Mucosa of rectum (tissue), 2 donors: ENCODE data around the gene RAET1E.
"Not testable (repeated sequence)": the region's sequence is repeated elsewhere in the genome, so short reads cannot be mapped to it uniquely, and the experiment has no call there.

Source experiments
- H3K27ac ChIP-seq, 2 donors: one replicate each; pipeline ENCODE4 v1.7.0; 2013; ENCODE audit warnings: inconsistent platforms in 2 of 2, low read depth in 2 of 2, low read length in 2 of 2
- H3K27me3 ChIP-seq, 2 donors: one replicate each; pipeline ENCODE4 v1.7.0; 2013; ENCODE audit warnings: low read length in 2 of 2; ENCODE audit not compliant: control insufficient read depth in 2 of 2, insufficient read depth in 2 of 2
- H3K36me3 ChIP-seq, 2 donors: one replicate each; pipeline ENCODE4 v1.7.0; 2013; ENCODE audit warnings: low read length in 2 of 2; ENCODE audit not compliant: control insufficient read depth in 2 of 2, insufficient read depth in 2 of 2
- H3K4me1 ChIP-seq, 2 donors: one replicate each; pipeline ENCODE4 v1.7.0; 2013; ENCODE audit warnings: low read length in 2 of 2, mild to moderate bottlenecking in 1 of 2; ENCODE audit not compliant: control insufficient read depth in 2 of 2, insufficient read depth in 2 of 2
- H3K4me3 ChIP-seq, 2 donors: one replicate each; pipeline ENCODE4 v1.7.0; 2013; ENCODE audit warnings: low read length in 2 of 2
- H3K9ac ChIP-seq, 2 donors: one replicate each; pipeline ENCODE4 v1.7.0; 2013; ENCODE audit warnings: low read length in 2 of 2, low read depth in 1 of 2, mild to moderate bottlenecking in 1 of 2
- H3K9me3 ChIP-seq, 2 donors: one replicate each; pipeline ENCODE4 v1.7.0; 2013; ENCODE audit warnings: low read length in 2 of 2; ENCODE audit not compliant: control insufficient read depth in 2 of 2
- donor health status: healthy.
- donor health status: Normal muscosa, but diverticular disease.

RAET1E gene

DNA sequence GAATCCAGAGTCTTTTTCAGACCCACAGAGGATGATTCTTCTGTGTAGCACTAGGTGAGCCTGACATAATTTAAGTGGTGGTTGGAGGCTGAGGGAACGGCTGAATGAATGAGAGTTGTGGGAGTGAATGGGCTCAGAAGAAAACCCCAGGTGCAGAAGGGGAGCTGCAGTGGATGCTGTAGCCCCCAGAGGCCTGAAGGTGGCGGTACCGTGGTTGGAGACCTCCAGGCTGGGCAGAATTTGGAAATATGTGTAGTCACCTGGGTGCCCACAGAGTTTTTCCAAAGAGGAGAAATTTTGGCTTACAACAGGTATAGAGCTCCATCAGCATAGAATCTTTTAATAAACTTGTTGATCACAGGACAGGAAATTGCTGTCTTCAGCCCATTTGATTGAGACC is 31.5 kb upstream of the RAET1E start:
- no peaks in the 10 kb centered on the region for H3K9me3 ChIP-seq
- no peaks in the 10 kb centered on the region for H3K36me3 ChIP-seq
- H3K4me3 ChIP-seq, result no peak overlapping the region
- H3K9ac ChIP-seq, result no peak overlapping the region
- no peak overlapping the region for H3K27ac ChIP-seq
- H3K4me1 ChIP-seq, result peaks cover 5 to 10% of the 10 kb centered on the region in 2 donors
- H3K27me3 ChIP-seq, result peaks cover 34 to 36% of the 10 kb centered on the region in 2 donors

GRCh38 chr6:149927025-149927424 is 29.1 kb upstream of the RAET1E start:
- H3K4me1 ChIP-seq, result peaks cover 15 to 21% of the 10 kb centered on the region in 2 donors
- H3K9ac ChIP-seq, H3K4me3 ChIP-seq, H3K36me3 ChIP-seq, H3K27ac ChIP-seq, H3K9me3 ChIP-seq: not testable (repeated sequence)
- H3K27me3 ChIP-seq, result peaks cover 22 to 30% of the 10 kb centered on the region in 2 donors

DNA sequence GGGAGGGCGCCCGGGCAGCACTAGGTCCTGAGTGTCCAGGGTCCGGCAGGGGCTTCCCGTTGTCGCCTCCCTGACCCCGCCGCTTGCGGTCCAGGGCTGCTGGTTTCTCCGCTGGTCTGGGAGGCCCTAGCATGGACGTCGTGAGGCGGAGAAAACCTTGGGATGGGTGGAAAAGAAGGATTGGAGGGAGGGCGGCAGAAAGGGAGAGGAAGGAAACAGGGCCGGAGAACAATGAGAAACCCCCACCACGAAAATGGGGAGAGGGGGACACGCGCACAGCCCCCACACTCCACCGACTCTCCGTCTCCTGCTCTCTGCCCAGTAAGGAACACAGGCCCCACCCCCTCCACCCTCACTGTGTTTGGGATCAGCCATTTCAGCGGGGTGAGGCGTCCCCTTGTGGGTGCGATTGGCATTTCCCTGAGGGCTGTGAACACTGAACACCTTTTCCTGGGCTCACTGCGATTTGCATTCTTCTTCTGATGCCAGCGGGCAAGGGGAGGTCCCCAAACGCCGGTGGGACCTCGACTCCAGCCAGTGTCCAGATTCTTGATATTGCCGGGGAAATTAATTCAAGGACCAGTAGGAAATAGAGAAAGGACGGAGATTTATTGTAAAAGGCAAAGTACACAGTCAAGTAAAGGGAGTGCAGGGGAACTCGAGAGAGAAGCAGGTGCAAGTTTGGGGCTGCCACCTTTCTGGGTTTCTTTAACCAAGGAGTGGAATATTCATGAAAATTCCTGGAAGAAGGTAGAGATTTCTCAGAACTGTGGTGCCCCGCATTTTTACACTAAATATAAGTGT is 28.3 kb upstream of the RAET1E start:
- H3K9me3 ChIP-seq, result no peaks in the 10 kb centered on the region
- H3K9ac ChIP-seq, result peak overlapping the region; percentile 24 to 72
- H3K4me1 ChIP-seq, result peaks cover 15 to 21% of the 10 kb centered on the region in 2 donors
- peak overlapping the region; percentile 63 to 73 for H3K4me3 ChIP-seq
- peaks cover 19 to 29% of the 10 kb centered on the region in 2 donors for H3K27me3 ChIP-seq
- H3K36me3 ChIP-seq, result no peaks in the 10 kb centered on the region
- H3K27ac ChIP-seq, result no peak overlapping the region

DNA sequence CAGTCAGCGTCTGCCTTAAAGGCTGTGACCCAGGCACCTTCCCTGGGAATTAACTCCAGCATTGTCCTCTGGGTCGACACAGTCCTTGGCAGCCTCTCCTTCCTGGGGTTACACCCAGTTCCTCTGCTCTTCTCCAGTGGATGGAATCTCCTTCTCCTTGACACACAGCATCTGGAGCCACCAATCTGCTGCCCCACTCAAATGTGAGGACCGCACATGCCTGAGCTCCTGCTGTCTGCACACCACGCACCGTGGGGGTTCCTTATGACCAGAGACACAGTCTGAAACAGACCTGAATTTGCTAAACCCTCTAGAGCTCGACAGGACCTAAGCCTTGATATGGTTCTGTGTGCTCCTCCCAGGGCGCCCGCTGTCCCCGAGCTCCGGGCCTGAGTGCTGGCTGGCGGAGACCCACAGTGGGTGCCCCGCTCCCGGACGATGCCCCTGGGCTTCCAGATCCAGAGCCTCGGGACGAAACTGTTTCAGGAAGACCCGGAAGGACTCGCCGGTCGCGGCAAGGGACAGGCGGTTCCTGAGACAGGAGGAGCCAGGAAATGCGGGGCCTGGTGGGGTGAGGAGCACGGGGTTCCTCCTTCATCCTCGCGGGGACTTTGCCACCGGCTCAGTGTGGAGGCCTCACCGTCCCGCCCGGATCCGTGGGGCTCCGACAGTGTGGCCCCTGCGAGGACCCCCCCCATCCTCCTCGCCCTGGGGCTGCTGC is 27.5 kb upstream of the RAET1E start:
- Histone ChIP-seq H3K27me3 (peaks cover 11 to 29% of the 10 kb centered on the region in 2 donors), H3K36me3 (no peaks in the 10 kb centered on the region), H3K9ac (peak overlapping the region in 1 of 2 donors; percentile 72), H3K9me3 (no peaks in the 10 kb centered on the region), H3K27ac (no peak overlapping the region), H3K4me3 (peak overlapping the region; percentile 63 to 73), H3K4me1 (peaks cover 15 to 21% of the 10 kb centered on the region in 2 donors)

DNA sequence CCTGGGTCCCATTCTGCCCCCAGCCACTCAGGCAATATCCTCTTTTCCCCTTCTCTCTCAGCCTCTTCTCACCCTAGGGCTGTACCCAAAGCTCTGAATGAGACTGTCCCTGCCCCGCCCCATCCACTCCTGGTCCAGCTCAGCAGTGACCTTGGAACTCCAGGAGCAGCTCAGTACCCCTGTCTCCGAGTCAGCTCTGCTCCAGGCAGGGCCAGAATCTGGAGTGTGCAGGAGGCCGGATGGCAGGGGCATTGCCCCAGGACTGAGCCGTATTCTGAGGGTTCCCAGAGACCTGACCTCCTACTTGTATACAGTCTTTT is 27.0 kb upstream of the RAET1E start:
- H3K4me3 ChIP-seq, result peak overlapping the region; percentile 63 to 73
- H3K9me3 ChIP-seq, result no peaks in the 10 kb centered on the region
- no peaks in the 10 kb centered on the region for H3K36me3 ChIP-seq
- H3K9ac ChIP-seq, result no peak overlapping the region
- H3K27ac ChIP-seq, result no peak overlapping the region
- peaks cover 15 to 21% of the 10 kb centered on the region in 2 donors for H3K4me1 ChIP-seq
- H3K27me3 ChIP-seq, result peaks cover 11 to 26% of the 10 kb centered on the region in 2 donors

- no peak overlapping the region for H3K4me3 ChIP-seq
- no peaks in the 10 kb centered on the region for H3K36me3 ChIP-seq
- H3K27ac ChIP-seq, result no peak overlapping the region
- no peaks in the 10 kb centered on the region for H3K9me3 ChIP-seq
- H3K4me1 ChIP-seq, result peaks cover 15 to 21% of the 10 kb centered on the region in 2 donors
- peaks cover 6 to 21% of the 10 kb centered on the region in 2 donors for H3K27me3 ChIP-seq
- H3K9ac ChIP-seq, result no peak overlapping the region
Observed at GRCh38 chr6:149924206-149924932, 26.5 kb upstream of the RAET1E start.

- Histone ChIP-seq H3K9ac (peak overlapping the region; percentile 14 to 41), H3K4me1 (peaks cover 15 to 21% of the 10 kb centered on the region in 2 donors), H3K27me3 (peaks cover 0 to 15% of the 10 kb centered on the region in 2 donors), H3K36me3 (no peaks in the 10 kb centered on the region), H3K4me3 (peak overlapping the region; percentile 66 to 74), H3K9me3 (no peaks in the 10 kb centered on the region), H3K27ac (no peak overlapping the region)
Observed at GRCh38 chr6:149923327-149923986, 25.5 kb upstream of the RAET1E start.

GRCh38 chr6:149922642-149923326 is 24.9 kb upstream of the RAET1E start, which contains the start of gene RAET1G:
Gene RAET1G, minus strand, starts transcription at chr6:149923121. Its CDS starts 111 bp downstream, at chr6:149923010.
- H3K27me3 ChIP-seq, result peaks cover 0 to 15% of the 10 kb centered on the region in 2 donors
- no peak within 1 kb of the TSS for H3K27ac ChIP-seq
- H3K36me3 ChIP-seq, result no peaks in the 10 kb centered on the region
- H3K4me1 ChIP-seq, result peaks cover 15 to 21% of the 10 kb centered on the region in 2 donors
- peak within 1 kb of the TSS; percentile 66 to 74 for H3K4me3 ChIP-seq
- H3K9me3 ChIP-seq, result no peaks in the 10 kb centered on the region
- peak within 1 kb of the TSS; percentile 14 to 41 for H3K9ac ChIP-seq

GRCh38 chr6:149922091-149922490 is 24.2 kb upstream of the RAET1E start:
- H3K27ac ChIP-seq, H3K4me3 ChIP-seq, H3K36me3 ChIP-seq, H3K9ac ChIP-seq, H3K9me3 ChIP-seq: not testable (repeated sequence)
- H3K27me3 ChIP-seq, result peaks cover 0 to 15% of the 10 kb centered on the region in 2 donors
- H3K4me1 ChIP-seq, result peaks cover 15 to 21% of the 10 kb centered on the region in 2 donors
